Pancreas (tissue), 10 donors: ENCODE data around the gene SDC4. TPM values are rescaled to one million over a fixed set of nuclear protein-coding genes. Genes with fewer than 3 reads are reported as not detected.

ENCODE experiments used
- ATAC-seq, 4 donors: fragments of 200-7000 bp; cut with Tn5 transposase; one replicate each; pipeline versions ENCODE4 v1.8.0 to v1.9.1; 2020; ENCODE audit warnings: mild to moderate bottlenecking in 4 of 4, moderate library complexity in 4 of 4
- DNase-seq, 6 donors: peaks; one replicate each; pipeline ENCODE4 v3.0.0-alpha.2; 2020
- FAIRE-seq: peaks from 2 replicates; lab custom pipeline; 2012; peaks lifted over from hg19 to GRCh38; lab: Jason Lieb, UNC
- H3K27ac ChIP-seq, 4 donors: fragments of 200-600 bp; sonication (generic); 1 replicate in 3 of 4; 2 replicates in 1 of 4; pipeline versions ENCODE4 v1.5.0 to v1.8.0; 2020
- H3K27me3 ChIP-seq, 4 donors: fragments of 200-600 bp; one replicate each; pipeline ENCODE4 v1.8.0; 2021
- H3K36me3 ChIP-seq, 3 donors: fragments of 200-600 bp; sonication (generic) in 1 of 3; one replicate each; pipeline versions ENCODE4 v1.5.0 to v1.8.0; 2020 to 2021
- H3K4me1 ChIP-seq, 3 donors: fragments of 200-600 bp; one replicate each; pipeline ENCODE4 v1.8.0; 2021
- H3K4me3 ChIP-seq, 4 donors: fragments of 200-600 bp; sonication (generic) in 2 of 4; one replicate each; pipeline versions ENCODE4 v1.5.0 to v1.8.0; 2020 to 2021
- H3K9me3 ChIP-seq, 4 donors: fragments of 200-600 bp; one replicate each; pipeline ENCODE4 v1.8.0; 2021
- WGBS, 2 donors: extraction: QIAGEN DNeasy Blood & Tissue Kit; methylation state at CpG; one replicate each; pipeline ENCODE4 v1.1.7; 2013; 5-methylcytosine and 5-hydroxymethylcytosine counted together
- intact Hi-C, 3 donors: fragments of 100-400 bp; cut with DNase I; formaldehyde crosslinking; loops; one replicate each; pipeline versions ENCODE4 v1.11.1 to v1.14.2; 2022
- polyA plus RNA-seq, 2 donors: library from polyadenylated mRNA; stranded (reverse); fragments of 200-250 nt; gene quantifications; one replicate each; pipeline ENCODE4 v1.2.3, GENCODE V29; 2013
- total RNA-seq, 6 donors: library from RNA; stranded (reverse); fragmentation: NEBNext Ultra II Directional in 4 of 6; extraction: Animal tissue kit (Norgen Biotek cat#: 25700) in 4 of 6; gene quantifications; one replicate each; pipeline versions ENCODE4 v1.2.1 to v1.2.4, GENCODE V29; 2021 to 2023
- TF ChIP-seq, protein P1 (sequence below), 4 donors: fragments of 200-600 bp; sonication (generic) in 3 of 4; IDR thresholded peaks; one replicate each; pipeline versions ENCODE4 v1.5.0 to v1.8.0; 2021; ENCODE audit warnings: antibody characterized with exemption in 4 of 4
- donor health status: healthy with polysubstance abuse.
- donor health status: DM: no; HTN: no; CAD: no; lungs with moderate emphysema.
- donor health status: DM: no; HTN: no; CAD: no.
- donor health status: control.
- donor health status: control.
- donor health status: Bipolar disorder and iron deficiency.
- donor health status: DM: yes; HTN: yes; CAD: no.
- donor health status: DM: no; HTN: no; CAD: no.
- donor health status: DM: no; HTN: no; CAD: no.
- donor health status: DM: yes; HTN: yes; CAD: no.

The SDC4 gene
- total and polyA plus RNA-seq, 8 donors, result 48.2 to 208 (median 55.0) TPM

- H3K4me1 ChIP-seq, result peaks cover 0 to 5% (median 0%) of the 10 kb centered on the region in 3 donors
- H3K4me3 ChIP-seq, result no peak overlapping the region
- no peaks in the 10 kb centered on the region for H3K36me3 ChIP-seq
- intact Hi-C loops, result loop anchor here in 1 of 3 donors (5.0 kb wide), 1 partner anchor 189 kb away; the partner anchor contains the start of gene KCNS1
- no peaks in the 10 kb centered on the region for H3K27me3 ChIP-seq
- WGBS, 2 donors, result 17 to 19% methylated on average over 8 of the region's 8 CpGs
- peak; percentile 62 to 89 (median 80) for ATAC-seq
- H3K9me3 ChIP-seq, result no peaks in the 10 kb centered on the region
- no peak overlapping the region for H3K27ac ChIP-seq
- peak; percentile 71 to 92 (median 84) for DNase-seq
- TF ChIP-seq, protein P1, sequence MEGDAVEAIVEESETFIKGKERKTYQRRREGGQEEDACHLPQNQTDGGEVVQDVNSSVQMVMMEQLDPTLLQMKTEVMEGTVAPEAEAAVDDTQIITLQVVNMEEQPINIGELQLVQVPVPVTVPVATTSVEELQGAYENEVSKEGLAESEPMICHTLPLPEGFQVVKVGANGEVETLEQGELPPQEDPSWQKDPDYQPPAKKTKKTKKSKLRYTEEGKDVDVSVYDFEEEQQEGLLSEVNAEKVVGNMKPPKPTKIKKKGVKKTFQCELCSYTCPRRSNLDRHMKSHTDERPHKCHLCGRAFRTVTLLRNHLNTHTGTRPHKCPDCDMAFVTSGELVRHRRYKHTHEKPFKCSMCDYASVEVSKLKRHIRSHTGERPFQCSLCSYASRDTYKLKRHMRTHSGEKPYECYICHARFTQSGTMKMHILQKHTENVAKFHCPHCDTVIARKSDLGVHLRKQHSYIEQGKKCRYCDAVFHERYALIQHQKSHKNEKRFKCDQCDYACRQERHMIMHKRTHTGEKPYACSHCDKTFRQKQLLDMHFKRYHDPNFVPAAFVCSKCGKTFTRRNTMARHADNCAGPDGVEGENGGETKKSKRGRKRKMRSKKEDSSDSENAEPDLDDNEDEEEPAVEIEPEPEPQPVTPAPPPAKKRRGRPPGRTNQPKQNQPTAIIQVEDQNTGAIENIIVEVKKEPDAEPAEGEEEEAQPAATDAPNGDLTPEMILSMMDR (IDR thresholded peaks at IDR 0.05), result peak; percentile 78 to 84 (median 80)
- FAIRE-seq, result no peak
Observed at GRCh38 chr20:45290677-45291355, 57.4 kb downstream of the SDC4 start.

GRCh38 chr20:45289942-45290676 is 58.1 kb downstream of the SDC4 start:
- intact Hi-C loops, result loop anchor here in 1 of 3 donors (5.0 to 10.0 kb wide), 2 partner anchors 165 to 188 kb away; partner anchors contain the start of genes KCNS1 and WFDC12
- no peak for ATAC-seq

DNA sequence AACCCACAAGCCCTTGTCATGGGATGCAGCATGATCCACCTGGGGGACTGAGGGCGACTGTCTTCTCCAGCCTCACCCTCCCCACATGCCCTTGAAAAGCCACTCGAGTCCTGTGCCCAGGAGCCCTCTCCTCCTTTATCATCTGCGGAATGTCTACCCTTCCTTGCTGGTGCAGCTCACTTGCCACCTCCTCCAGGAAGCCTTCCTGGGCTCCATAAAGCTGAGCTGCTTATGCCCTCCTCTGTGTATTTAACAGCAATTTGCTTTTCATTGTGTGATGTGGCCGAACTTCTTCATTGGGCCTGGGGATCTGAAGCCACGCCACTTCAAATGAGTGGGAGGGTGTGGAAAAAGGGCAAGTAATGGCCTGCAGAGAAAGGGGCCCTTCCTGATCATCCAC is 59.4 kb downstream of the SDC4 start:
- H3K4me1 ChIP-seq, result peaks cover 0 to 5% (median 0%) of the 10 kb centered on the region in 3 donors
- ATAC-seq, result no peak
- no peak for FAIRE-seq
- no peaks in the 10 kb centered on the region for H3K9me3 ChIP-seq
- no peak overlapping the region for H3K4me3 ChIP-seq
- no peaks in the 10 kb centered on the region for H3K27me3 ChIP-seq
- no peaks in the 10 kb centered on the region for H3K36me3 ChIP-seq
- no peak overlapping the region for H3K27ac ChIP-seq
- intact Hi-C loops, result loop anchor here in 1 of 3 donors (10.0 kb wide), 1 partner anchor 164 kb away; the partner anchor contains the start of gene WFDC12
- TF ChIP-seq, protein P1 (IDR thresholded peaks at IDR 0.05), result no peak
- DNase-seq, result no peak
- 87 to 88% methylated on average over 5 of the region's 5 CpGs for WGBS, 2 donors

More at GRCh38 chr20:45289942-45290676, 58.1 kb downstream of the SDC4 start:
- TF ChIP-seq, protein P1 (IDR thresholded peaks at IDR 0.05), result no peak
- no peaks in the 10 kb centered on the region for H3K27me3 ChIP-seq
- peaks cover 0 to 5% (median 0%) of the 10 kb centered on the region in 3 donors for H3K4me1 ChIP-seq
- WGBS, 2 donors, result 72 to 81% methylated on average over 13 of the region's 13 CpGs
- FAIRE-seq (no peak), DNase-seq (no peak)
- H3K27ac ChIP-seq, result no peak overlapping the region
- no peak overlapping the region for H3K4me3 ChIP-seq
- no peaks in the 10 kb centered on the region for H3K36me3 ChIP-seq
- no peaks in the 10 kb centered on the region for H3K9me3 ChIP-seq

DNA sequence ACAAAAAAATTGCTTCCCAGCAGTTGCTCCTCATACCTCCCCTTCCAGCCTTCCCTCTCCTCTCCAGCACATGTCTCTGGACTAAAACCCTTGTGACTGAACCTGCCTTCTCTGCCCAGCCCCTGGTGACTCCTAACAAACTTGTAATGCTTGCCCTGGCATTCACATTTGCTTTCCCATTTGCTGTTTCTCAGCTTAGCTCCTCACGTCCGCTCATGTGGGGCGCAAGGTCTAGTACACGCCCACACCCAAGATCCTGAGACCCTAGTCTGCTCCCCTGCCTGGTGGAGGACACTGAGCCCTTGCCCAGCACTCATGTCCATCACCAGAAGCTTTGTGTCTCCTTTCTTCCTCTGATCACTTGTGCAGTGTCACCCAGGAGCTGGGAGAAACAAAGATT is 59.8 kb downstream of the SDC4 start:
- Histone ChIP-seq H3K27me3 (no peaks in the 10 kb centered on the region), H3K36me3 (no peaks in the 10 kb centered on the region), H3K4me3 (no peak overlapping the region), H3K27ac (no peak overlapping the region), H3K9me3 (no peaks in the 10 kb centered on the region), H3K4me1 (peaks cover 0 to 5% (median 0%) of the 10 kb centered on the region in 3 donors)
- 76 to 77% methylated on average over 4 of the region's 4 CpGs for WGBS, 2 donors
- intact Hi-C loops, result loop anchor here in 1 of 3 donors (10.0 kb wide), 1 partner anchor 164 kb away; the partner anchor contains the start of gene WFDC12
- no peak for FAIRE-seq
- ATAC-seq, result no peak
- no peak for DNase-seq
- TF ChIP-seq, protein P1 (IDR thresholded peaks at IDR 0.05), result no peak
